PFSK-1 (cell line): ENCODE results near the gene PGAP3.

ENCODE experiments used
- FOXP2 ChIP-seq: optimal IDR thresholded peaks from 2 replicates; pipeline ENCODE3; 2011; ENCODE audit warnings: borderline replicate concordance, control low read depth, inconsistent platforms; ENCODE audit not compliant: insufficient read depth; ENCODE audit errors: extremely low read length, extremely low read depth
- POLR2AphosphoS5 ChIP-seq: IDR thresholded peaks from 2 replicates; pipeline ENCODE4 v1.6.1; 2012; ENCODE audit warnings: low read depth, mild to moderate bottlenecking, control low read depth, low read length, moderate library complexity
- SIN3A ChIP-seq: IDR thresholded peaks from 2 replicates; pipeline ENCODE4 v1.6.1; 2012; ENCODE audit warnings: mild to moderate bottlenecking, low read length, moderate library complexity, borderline replicate concordance; ENCODE audit not compliant: insufficient read depth
- TAF1 ChIP-seq: IDR thresholded peaks from 2 replicates; pipeline ENCODE4 v1.6.1; 2012; ENCODE audit warnings: low read length, control low read depth, borderline replicate concordance; ENCODE audit not compliant: insufficient read depth
- TF ChIP-seq, protein P1 (sequence below), 2 experiments: IDR thresholded peaks; 2 replicates each; pipeline versions ENCODE4 v1.6.1 to v1.8.0; 2011 to 2012; ENCODE audit warnings: low read depth in 2 of 2, low read length in 2 of 2, control low read depth in 1 of 2, inconsistent platforms in 1 of 2, mild to moderate bottlenecking in 1 of 2, moderate library complexity in 1 of 2; ENCODE audit not compliant: insufficient read depth in 1 of 2

GRCh38 chr17:39629898-39630297, 58.0 kb downstream of the PGAP3 start:
- TF ChIP-seq, protein P1, sequence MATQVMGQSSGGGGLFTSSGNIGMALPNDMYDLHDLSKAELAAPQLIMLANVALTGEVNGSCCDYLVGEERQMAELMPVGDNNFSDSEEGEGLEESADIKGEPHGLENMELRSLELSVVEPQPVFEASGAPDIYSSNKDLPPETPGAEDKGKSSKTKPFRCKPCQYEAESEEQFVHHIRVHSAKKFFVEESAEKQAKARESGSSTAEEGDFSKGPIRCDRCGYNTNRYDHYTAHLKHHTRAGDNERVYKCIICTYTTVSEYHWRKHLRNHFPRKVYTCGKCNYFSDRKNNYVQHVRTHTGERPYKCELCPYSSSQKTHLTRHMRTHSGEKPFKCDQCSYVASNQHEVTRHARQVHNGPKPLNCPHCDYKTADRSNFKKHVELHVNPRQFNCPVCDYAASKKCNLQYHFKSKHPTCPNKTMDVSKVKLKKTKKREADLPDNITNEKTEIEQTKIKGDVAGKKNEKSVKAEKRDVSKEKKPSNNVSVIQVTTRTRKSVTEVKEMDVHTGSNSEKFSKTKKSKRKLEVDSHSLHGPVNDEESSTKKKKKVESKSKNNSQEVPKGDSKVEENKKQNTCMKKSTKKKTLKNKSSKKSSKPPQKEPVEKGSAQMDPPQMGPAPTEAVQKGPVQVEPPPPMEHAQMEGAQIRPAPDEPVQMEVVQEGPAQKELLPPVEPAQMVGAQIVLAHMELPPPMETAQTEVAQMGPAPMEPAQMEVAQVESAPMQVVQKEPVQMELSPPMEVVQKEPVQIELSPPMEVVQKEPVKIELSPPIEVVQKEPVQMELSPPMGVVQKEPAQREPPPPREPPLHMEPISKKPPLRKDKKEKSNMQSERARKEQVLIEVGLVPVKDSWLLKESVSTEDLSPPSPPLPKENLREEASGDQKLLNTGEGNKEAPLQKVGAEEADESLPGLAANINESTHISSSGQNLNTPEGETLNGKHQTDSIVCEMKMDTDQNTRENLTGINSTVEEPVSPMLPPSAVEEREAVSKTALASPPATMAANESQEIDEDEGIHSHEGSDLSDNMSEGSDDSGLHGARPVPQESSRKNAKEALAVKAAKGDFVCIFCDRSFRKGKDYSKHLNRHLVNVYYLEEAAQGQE (IDR thresholded peaks at IDR 0.05; ENCODE audit: insufficient read depth in 1 of 2, low read depth in 2 of 2, low read length in 2 of 2): no peak
- TF ChIP-seq SIN3A (no peak), POLR2AphosphoS5 (no peak), TAF1 (no peak), FOXP2 (no peak)
